NCI-H1048 (cell line): ENCODE data around the gene PSMB8.
A peak's percentile ranks its signal among the peaks of the same experiment; 100 is the strongest.

Experiments used
- DNase-seq: peaks from one replicate; lab custom pipeline; 2025; lab: John Stamatoyannopoulos, UW

Gene PSMB8

DNA sequence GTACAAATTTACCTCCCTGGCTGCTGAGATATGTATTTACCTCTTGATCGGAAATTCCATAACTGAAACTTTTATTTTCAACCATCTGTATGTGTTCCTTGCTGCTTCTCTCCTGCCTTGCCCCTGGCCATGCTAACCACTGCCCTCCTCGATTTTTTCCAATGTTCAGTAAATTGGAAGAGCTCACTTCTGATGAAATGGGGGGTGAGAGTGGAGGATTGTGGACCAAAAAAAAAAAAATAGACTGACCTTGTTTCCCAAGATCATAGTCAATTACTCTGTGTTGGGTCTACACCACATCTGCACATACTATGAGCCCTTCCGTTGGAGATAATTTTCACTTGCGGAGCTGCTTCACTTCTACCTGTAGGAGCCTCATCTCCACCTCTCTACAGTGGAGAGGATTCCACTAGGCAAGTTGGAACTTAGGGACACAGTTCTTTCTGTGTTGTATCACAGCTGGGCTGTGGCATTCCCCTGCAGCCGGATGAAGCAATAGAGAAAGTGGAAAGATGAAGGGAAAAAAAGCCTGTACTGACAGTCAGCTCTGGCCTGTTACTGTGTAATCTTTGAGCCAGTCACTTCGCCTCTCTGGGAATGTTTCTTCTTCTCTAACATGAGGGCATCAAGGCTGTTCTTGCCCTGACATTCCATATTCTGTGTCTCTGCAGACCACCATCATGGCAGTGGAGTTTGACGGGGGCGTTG lies 11.8 kb upstream of the PSMB8 start:
- no peak for DNase-seq

DNA sequence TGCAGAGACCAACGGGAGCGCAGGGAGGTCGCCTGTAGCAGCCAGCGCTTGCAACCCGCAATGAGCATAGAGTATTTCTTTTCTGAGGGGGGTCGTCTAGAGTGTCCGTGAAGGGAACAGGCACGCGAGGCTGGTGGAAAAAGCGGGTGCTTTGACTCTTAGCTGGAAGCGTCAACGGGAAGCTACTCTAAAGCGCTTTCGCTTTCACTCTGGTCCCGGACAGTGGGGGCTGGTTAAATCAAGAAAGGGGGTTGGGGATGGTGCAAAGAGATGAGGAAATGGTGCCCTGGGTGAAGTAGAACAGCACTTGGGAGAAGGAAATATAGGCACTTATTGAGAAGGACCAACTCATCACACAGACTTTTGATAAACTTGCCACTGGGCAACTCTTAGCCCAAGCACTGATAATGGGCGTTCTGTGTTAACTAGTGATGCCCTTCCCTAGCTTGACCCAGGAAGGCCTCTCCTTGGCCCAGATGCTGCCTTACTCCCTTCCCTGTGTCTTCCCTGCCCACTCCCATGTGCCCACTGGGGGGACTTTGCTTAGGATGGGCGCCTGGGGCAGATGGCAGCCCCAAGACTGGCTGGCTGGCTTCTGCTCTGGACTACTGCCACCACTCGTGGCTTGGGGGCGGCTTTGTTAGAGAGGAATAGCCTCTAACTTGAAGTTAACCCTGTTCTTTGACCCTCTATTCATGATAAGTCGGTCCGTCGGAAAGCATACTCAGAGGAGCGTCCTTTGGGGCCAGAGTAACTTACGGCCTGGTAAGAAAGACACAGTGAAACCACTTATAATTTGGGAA lies 10.7 kb upstream of the PSMB8 start:
- no peak for DNase-seq

DNA sequence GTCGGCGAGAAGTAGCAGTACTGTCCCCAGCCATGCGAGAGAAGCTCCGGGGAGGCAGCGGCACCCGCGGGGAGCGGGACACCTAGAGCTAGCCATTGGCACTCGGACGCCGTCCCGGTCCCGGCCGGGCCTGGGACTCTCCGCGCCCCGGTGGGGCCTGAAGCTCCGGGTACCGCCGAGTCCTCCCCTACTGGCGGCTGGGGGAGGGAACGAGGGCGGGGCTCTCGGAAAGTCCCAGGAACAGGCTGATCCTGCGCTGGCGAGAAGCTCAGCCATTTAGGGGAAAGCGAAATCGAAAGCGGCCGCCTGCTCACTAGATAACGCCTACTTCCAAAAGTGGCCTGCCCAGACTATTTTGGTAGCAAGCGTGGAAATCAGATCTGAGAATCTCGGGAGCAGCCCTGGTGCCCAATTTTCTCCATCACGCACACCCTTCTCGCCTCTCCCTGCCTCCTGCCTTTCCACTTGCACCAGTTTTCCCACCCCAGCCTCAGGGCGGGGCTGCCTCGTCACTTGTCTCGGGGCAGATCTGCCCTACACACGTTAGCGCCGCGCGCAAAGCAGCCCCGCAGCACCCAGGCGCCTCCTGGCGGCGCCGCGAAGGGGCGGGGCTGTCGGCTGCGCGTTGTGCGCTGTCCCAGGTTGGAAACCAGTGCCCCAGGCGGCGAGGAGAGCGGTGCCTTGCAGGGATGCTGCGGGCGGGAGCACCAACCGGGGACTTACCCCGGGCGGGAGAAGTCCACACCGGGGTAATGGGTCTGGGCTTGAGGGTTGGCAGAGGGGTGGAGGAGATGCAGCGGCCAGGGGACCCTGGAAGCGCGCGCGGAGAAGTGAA lies 9.9 kb upstream of the PSMB8 start, which contains the start of the genes PSMB9 and TAP1:
Gene PSMB9, plus strand, starts transcription at position 652 of the 835 bp plus-strand sequence. Its CDS starts 38 bp downstream, at position 690.
Gene TAP1, minus strand, starts transcription at position 164 of the 835 bp plus-strand sequence. Its CDS starts 68 bp downstream, at position 96.
- peak; percentile 80 for DNase-seq

DNA sequence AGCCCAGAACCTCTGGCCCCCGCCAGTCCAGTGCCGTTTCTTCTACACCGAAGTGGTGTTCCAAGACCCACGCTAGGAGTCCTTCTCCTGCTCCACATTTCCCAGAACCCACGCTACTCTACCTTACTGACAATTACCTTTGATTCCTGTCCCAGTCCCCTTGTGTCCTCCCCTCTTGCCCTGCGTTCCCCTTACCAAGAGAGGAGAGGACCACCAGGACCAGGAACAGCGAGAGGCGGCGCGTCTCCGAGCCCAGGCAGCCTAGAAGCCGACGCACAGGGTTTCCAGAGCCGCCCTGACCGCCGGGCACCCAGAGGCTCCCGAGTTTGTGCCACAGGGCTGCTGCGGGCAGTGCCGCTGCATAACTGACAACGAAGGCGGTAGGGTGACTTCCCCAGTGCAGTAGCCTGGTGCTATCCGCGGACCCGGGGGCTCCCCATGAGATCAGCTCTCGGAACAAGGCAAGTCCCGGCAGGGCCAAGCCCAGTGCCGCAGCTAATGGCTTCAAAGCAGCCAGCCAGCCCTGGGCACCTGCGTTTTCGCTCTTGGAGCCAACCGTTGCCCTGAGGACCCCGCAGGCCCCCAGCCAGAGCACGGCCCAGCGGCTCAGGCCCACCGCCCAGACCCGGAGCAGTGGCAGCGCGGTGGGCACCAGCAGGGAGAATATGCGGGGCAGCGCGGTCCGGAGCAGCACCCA lies 9.1 kb upstream of the PSMB8 start:
- no peak for DNase-seq

DNA sequence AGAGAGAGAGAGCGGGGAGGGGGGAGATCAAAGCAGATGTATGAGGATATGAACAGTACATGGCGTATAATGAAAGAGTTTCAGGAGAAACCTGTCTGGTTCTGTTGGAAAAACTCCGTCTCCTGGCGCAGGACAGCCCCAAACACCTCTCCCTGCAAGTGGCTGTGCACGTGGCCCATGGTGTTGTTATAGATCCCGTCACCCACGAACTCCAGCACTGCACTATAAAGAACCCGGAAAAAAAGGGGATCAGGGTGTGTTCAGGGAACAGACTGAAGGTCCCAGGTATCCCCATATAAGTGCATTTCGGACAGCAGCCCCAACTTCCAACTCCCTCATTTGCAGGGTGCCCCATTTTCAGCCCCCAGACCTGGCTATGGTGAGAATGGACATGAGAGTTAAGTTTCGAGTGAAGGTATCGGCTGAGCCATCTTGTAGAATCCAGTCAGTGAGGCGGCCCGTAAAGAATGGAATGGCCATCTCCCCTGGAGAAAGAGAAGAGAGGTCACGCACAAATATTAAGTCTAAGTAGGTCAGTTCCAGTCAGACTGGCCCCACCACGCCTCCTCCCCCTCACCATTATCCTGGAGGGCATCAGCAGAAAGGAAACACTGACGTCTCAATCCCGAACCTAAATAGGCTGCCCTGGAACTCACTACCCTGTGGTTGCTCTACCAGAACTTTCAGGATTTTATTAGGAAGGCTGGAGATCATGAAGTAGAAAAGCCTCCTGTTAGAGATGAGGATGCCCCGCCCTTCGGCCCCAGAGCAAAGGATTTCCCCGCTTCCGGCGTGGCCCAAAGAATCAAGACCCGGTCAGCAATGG lies 8.4 kb upstream of the PSMB8 start:
- DNase-seq, result no peak

DNA sequence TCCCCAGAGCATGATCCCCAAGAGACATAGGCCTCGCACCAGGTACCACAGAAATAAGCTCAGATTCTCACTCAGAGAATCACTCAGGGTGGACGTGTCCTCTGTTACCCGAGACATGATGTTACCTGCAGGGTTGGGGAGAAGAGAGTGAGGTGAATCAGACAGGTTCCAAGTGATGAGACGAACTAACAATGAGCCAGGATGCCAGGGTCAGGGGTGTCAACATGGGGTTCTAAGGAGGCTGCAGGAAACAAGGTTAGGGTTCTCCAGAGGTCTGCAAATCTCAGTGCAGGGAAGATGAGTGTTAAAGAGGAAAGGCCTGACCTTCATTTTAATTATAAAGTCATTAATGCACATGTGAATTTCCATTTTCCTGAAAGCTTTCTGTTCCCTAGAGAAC lies 7.2 kb upstream of the PSMB8 start:
- DNase-seq, result no peak

DNA sequence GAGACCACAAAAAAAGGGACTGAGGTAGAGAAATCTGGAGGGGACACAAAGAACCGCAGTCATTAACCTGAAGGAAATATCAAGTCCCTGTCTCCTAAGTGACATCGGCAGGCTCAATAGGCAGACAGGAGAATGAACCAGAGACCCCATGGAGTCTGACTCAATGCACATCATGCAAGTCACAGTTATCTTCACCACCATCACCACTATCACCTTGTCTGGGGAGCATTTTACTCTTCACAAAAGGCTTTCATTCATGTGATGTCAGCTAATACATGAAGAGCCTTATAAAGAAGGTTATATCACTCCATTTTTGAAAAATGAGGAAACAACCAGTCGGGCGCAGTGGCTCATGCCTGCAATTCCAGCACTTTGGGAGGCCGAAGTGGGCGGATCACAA lies 5.3 kb upstream of the PSMB8 start:
- no peak for DNase-seq

DNA sequence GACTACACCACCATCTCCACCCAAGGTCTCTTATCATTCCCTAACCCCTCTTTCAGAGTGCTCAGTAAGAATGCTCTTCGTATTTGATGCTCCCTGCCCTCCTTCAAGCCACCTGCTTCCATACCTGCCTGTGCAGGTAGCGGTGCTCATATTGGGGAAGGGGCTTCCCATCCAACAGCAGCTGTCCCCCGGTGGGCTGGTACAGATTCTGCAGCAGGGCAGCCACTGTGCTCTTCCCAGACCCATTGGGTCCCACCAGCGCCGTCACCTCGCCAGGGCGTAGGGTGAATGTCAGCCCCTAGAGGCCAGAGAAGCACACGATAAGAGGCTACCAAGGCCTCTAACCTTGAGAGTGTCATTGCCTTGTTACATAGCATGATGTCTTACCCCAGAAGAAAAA lies 3.9 kb upstream of the PSMB8 start:
- DNase-seq, result no peak

DNA sequence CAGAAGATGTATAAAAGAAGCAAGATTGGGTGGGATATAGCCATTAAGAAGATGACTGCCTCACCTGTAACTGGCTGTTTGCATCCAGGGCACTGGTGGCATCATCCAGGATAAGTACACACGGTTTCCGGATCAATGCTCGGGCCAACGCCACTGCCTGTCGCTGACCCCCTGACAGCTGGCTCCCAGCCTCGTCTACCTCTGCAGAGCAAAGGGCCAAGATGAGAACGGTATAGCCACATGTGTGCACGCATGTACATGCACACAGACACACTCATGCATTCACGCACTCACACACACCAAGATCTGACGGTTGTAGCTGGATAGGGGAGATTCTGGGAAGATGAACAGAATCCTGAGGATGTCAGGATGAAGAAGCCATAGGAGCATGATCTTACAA lies 3.2 kb upstream of the PSMB8 start:
- DNase-seq, result no peak

DNA sequence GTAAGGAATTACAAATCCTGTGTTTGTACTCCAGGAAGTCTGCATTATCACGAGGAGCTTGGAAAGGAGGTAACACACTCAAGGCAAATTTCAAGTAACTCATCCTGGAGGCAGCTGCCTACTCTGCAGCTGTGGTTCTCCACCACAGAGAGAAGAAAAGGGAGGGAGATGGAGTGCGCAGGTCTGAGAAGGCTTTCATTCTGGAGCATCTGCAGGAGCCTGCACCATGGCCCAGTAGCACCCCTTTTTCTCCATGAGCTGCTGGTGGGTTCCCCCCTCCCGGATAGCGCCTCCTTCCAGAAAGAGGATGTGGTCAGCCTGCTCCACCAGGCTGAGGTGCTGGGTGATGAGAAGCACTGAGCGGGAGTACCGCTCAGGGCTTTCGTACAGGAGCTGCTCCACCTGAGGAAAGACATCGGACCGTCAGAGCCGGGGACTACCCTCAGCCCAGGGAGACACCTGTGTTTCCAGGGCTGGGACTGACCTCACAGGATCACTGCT lies 1.6 kb upstream of the PSMB8 start:
- DNase-seq, result no peak

DNA sequence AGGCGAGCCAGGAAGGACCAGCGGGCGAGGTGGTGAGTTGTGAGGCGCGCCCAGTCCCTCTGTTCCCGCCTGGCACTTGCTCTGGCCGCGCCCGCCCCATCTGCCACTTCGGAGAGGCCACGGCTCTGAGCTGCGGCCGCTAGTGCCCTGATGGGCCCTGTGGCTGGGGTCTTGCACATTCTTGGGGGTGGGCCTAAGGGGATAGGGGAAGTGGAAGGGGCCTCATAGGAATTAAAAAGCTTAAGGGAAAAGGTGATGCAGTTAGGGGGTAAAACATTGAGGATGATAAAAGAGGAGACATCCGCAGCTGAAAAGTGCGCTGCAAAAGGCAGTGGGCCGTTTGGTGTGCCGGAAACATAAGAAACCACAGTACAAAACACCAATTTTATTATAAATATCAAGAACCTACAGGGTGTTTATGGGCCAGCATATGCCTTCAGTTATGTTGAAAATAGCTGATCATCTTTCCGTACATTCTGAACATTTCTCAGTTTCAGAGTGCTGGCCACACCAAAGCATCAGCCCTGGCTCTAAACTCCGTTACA lies 1.1 kb upstream of the PSMB8 start:
- DNase-seq, result no peak

DNA sequence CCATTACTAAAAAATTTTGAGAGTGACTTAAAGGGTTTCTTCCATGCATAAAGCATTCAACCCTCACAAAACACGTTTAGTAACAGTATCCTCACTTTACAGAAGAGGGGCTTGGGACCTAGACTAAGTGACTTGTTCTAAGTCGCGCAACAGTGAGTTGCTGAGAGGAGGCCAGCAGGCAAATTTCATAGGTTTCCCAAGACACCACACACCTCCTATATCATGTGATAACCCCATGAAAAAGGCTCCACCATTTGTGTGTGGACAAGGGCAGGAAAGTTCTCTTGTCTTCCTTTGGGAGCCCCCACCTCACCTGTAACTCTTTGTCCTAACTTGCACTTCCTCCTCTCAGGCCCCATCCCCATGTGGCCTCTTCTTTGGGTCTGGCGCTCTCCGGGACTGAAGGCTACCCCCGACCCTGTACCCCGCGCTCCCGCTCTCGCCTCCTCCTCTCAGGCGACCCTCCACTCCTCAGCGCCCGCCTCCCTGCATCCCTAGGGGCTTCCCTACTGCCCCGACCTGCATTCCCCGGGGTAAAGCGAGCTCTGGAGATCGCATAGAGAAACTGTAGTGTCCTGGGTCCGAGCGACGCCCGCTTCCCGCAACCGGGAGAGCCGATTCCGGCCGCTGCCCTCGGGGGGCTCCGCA lies 392 bp downstream of the PSMB8 start:
- DNase-seq, result no peak

DNA sequence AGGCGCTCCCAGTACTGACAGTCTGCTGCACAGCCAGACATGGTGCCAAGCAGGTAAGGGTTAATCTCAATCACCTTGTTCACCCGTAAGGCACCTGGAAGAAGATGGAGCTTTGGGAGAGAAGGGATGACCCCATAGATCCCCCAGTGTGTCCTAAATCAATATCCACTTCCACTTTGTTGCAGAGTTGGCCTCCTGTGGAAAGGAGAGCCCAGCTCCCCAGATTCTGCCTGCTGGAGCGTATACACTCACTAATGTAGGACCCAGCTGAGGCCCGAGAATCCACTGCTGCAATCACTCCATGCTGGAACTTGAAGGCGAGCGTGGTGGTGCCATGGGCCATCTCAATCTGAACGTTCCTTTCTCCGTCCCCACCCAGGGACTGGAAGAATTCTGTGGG lies 1.2 kb downstream of the PSMB8 start:
- no peak for DNase-seq

DNA sequence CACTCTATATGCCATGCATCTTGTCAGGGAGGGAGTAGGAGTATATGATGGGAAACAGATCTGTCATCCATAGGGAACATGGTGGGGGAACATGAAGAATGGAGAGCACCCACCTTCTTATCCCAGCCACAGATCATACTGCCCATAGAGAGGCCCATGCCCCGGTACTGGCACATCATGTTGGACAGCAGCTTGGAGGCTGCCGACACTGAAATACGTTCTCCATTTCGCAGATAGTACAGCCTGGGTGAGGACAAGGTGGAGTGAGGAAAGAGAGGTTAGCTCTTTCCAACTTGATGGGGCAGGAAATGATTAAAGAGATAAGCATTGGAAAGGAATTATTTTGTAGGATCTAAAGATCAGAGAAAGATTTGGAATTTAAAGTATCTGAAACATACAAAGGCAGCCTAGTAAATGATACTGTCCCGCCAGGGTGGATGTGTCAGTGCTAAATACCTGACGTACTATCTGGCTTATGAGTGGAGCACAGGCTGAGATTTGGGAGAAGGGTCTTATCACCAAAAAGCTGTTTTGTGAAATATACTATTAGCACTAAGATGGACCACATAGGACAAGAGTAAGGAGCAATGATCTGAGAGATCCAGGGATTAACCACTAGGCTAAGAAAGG lies 1.7 kb downstream of the PSMB8 start:
- DNase-seq, result no peak

DNA sequence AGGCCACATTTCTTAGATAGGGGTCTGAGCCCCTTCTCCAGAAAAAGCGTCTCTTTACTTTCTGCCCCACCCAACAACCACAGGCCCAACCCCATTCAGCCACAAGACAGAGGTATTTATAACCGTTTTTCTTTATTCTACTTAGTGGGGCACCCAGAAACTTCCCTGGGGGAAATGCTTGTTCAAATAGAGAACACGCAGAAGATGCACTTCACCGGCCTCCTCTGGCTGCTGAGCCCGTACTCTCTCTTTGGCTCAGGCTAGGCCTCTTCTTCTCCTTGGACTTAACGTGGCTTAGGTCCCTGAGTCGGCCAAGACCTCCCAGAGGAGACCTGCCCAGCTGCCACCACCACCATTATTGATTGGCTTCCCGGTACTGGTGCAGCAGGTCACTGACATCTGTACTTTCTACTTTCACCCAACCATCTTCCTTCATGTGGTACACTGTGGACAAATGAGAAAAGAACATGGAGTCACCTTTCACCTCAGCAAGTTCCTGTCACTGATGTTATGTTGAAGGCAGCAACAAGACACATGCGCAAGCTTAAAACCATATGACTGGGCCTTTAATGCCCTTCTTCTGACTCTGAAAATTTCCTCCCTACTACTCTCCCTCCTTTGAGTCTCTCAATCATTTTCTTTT lies 3.1 kb downstream of the PSMB8 start:
- DNase-seq, result no peak

DNA sequence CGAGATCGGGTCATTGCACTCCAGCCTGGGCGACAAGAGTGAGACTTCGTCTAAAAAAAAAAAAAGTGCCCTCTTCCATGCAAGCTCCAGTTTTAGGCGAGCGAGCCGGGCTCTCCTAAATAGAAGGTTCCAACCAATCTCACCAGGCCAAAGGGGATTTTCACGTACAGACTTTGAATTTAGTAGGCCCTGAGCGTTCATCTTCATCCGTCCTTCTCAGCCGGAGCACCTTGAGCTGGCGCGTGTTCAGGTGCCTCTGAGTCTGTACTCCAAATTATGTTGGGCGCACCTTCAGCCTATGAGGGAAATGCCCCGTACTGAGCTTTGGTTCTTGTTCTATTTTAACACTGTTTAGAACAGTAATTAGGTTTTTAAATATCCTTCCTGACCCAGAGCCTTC lies 4.5 kb downstream of the PSMB8 start:
- DNase-seq, result no peak

DNA sequence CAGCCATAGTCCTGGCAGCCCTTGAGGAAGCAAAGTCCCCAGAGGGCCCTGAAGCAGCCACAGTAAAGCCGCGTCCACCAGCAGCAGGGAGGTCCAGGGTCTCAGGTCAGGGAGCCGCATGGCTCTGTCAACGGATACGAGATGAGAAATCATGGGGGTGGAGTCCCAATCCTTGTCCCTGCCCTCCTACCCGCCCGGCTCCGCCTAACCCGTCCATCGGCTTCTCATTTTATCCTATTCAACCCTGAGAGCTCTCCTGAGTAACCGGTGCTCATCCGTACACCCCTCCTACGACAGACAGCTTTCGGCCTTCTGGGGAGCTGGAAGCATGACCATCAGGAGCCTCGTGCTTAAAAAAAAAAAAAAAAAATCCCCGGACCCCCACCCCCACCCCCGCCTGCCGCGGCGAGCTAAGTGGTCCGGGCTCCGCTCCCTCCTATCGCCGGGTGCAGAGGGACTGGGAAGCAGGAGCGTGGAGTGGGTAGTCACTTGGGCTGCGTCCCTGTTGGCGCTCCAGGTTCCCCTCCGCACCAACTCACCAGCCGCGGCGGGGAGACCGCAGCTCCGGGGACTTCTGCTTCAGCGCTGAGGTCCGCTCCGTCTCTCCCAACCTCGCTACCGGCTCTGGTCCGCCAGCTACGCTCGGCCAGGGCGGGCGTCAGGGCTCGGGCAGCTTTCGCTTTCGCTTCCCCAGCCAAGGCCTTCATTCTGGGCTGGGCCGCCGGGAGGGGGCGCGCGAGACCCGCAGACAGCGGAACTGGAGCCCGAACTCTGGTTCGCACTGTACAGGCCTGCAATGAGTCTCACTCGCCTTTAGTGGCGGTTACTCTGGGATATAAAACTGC lies 5.5 kb downstream of the PSMB8 start, which contains the start of gene TAP2:
Gene TAP2, minus strand, starts transcription at position 626 of the 845 bp plus-strand sequence. Its CDS starts 506 bp downstream, at position 120.
- peak; percentile 85 for DNase-seq

DNA sequence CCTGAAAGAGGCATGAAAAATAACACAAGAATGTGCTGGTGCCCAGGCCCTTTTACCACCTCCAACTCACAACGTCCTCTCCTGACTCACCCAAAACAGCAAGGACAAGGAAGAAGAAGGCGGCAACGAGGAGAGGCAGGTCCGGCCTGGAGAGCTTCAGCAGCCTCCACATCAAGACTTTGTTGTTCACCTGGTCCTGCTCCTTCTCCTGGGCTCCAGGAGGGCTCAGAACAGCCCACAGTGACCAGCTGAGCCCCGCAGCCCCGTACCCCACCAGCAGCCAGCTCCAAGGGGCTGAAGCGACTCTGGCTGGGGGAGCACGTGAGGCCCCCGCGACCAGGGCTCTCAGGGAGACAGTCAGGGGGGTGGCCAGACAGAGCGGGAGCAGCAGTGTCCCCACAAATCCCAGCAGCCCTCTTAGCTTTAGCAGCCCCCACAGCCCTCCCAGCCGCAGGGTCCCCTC lies 6.2 kb downstream of the PSMB8 start:
- no peak for DNase-seq
